HS-27A (cell line): ENCODE measurements around the gene IPO4.

ENCODE experiments used
- DNase-seq: peaks from one replicate; pipeline ENCODE4 v3.0.0-alpha.2; 2012; ENCODE audit warnings: low read depth, missing footprints

IPO4 gene

DNA sequence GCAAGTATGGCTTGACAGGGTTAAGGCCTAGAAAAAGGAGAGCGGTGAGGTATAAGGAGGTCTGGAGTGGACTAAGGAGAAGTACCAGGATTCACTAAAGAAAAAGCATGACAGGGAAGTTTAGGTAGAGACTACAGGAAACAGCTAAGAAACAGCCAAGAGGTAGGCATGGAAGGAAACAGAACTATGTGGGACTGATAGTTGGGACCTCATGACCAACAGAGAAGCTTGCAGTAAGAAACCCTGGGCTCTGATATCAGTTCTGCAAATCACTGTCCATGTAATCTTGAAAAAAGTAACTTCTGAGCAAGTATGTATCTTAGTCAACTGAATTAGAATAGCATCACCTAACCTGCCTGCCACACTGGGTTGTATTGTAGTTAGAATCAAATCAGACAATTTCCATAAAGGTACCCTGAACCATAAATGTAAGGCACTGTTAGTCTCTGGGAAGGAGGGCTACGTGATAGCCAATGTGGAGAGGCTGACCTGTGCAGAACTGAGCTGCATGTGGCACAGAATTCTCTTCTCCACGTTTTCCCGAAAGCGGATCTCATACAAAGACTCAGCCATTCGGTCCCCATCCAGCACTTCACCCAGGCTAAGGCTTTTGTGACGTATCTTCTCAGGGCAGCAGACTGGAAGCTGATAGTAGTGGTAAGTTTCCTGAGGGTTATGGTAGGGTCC is 5.7 kb upstream of the IPO4 start:
- no peak for DNase-seq

DNA sequence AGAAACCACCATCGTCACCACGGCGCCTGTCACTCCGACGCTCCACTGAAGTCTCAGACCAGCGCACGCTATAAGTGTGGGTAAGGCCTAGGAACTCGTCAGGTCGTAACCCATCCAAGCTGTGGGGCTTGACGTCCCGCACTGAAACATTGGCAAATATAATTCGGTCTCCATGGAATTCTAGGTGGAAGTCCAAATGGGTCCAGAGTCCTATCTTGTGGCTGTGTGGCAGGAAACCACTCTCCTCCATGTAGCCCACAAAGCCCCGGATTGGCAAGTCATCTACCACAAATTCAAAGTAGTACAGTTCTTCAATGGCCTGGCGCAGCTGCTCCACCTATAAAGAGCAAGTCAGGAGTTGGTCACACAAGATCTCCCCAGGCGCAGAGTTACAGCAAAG is 4.3 kb upstream of the IPO4 start:
- DNase-seq, result no peak

DNA sequence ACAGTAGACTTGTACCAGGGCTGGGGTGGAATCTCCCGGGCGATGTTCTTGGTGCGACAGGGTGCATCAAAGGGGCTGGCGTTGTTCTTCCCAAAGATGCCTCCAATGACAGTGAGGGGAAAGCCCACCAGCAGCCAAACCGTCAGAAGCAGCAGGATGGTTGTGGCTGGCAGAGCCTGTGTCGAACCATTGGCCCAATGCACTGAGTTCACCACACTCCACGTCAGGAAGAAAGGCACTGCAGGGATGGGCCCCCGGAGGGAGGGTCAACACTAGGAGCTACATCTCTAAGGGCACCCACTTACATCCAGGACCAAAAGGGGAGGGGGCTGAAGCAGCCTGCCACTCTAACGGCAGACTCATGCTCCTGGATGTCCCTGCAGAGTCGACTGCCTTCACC is 1.8 kb upstream of the IPO4 start:
- DNase-seq, result no peak

DNA sequence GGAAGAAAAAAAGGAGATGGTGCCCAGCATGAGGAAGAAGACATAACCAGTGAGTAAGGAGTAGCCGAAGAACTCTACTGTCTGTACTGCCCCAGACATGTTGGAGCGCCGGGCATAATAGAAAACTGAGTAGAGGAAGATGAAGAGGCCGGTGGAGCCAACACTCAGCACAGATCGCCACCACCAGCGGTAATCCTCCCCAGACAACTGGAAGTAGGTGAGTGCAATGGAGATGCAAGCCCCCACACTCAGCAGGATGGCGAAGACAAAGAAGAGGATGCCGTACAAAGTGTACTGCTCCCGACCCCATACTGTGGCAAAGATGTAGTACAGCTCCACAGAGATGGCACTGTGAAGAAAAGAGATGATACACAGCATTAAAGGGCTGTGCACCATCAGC is 844 bp upstream of the IPO4 start:
- no peak for DNase-seq

DNA sequence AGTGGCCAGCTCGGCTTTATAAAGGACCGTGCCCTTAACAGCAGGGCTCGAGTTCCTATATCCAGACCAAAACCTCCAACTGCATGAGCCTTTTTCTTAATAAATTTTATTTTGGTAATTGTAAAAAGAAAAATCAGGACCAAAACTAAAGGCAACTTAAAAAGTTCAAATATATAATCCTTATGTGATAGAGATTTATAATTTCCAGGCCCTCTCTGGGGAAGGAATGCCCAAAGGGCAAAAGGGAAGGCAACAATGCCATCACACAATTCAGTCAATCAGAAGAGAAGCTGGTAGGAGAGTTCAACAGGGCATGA is 401 bp upstream of the IPO4 start:
- DNase-seq, result no peak

DNA sequence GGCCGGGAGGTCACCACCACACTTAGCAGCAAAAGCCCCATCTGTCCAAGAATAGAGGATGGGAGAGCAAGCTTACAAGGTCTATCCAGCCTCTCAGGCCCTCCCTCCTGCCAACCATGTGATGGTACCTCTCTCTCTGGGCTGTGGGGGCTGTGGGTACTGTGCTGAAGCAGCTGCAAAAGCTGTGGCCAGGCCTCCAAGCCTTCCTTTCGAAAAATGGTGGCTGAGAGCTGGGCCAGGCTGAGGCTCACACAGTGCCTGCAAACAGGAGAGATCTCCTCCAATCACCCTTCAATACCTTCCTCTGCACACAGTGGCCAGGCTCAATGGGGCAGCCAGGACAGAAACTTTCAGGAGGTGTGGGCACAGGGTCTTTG is 1.1 kb downstream of the IPO4 start:
- DNase-seq, result no peak

DNA sequence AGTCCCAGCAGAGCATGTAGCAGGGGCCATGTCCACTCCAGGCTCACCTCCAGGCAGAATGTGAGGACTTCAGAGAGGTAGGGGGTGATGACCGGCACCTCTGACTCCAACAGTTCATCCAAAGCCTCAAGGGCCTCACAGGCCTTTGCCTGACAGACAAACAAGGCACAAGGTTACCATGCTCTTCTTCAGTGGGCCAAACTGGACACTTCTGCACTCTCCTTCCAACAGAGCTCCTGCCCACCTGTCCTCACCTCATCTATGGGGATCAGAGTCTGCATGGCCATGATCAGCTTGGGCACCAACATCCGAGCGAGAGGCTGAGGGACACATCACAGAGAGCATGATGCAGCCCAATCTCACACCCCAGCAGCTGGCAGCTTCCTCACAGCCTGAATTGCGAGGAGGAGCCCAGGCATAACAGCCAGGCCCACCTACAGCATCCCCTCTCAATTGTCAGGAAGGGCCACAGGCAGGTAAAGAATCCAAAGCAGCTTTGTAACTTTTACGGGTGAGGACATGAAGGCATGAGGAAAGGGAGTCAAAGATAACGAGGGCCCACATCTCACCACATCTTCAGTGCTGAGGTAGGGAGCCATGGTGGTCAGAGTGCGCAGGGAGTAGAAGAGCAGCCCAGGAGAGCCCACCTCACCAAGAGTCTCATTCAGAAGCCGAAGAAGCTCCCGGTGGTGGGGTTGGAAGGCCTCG is 1.6 kb downstream of the IPO4 start:
- DNase-seq, result no peak

DNA sequence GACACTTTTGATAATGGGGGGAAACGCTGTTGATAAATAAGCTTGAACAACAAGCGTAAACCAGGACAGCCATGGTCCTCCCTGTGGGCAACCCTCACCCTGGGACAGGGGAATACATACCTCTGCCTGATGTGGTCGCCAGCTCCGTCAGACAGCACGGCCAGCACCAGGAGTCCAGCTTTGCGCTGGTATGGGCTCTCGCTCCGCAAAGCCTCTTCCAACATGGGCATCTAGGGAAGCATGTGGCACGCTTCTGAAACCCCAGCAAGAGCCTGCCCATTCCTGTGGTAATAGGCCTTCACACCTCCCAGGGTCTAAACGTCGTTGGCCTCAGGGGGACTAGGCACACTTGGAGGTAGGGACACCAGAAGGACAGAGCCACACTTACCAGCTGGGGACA is 2.9 kb downstream of the IPO4 start:
- no peak for DNase-seq

DNA sequence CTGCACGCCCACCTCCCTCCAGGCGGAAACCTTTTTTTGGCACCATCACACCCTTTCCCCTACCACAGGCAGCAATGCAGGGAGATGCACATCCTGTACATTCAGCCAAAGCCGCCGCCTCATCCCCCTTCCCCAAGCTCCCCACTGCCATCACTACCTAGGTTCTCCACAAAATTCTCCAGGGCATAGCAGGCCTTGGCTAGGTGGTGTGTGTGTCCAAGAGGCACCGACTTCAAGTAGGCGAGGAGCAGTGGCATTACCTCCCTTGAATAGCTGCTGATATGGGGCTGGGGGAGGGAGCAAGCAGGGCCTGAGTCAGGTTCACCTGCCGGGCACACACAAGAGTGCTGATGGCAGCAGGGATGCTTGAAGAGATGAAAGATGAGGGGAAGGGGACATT is 3.6 kb downstream of the IPO4 start:
- no peak for DNase-seq

DNA sequence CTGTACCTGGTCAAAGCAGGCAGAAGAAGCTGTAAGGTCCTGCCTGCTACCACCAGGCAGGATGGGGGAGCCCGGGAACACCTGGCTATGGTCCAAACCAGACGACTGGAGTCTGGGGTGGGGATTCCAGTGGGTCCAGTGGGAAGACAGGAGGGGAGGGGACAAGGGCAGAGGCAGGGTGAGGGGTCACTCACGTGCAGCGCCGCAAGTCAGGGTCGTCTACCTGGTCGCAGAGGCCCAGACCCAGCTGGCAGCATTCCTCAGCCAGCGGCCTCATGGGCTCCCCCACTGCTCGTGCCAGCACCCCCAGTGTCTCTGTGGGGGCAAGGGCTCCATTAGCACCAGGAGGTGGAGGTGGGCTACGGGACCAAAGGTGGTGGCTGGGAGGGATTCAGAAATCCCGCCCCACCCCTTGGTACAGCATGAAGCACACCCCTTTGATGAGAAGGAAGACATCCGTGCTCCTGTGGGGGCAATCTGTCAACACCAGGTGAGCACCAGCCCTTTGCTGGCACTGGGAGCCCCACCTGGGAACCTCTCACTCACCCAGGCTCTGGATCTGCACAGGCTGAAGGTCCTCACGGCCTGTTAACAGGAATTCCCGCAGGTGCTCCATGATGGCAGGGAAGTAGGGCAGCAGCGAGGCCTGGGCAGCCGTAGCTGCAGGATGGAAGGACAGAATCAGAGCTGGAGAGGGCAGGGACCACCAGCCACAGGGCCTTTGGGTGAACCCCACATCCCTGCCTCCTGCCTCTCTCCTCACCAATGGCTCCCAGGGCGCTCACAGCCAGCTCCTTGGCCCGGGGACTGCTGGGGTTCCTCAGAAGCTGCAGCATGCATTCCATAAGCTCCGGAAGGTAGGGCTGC is 4.3 kb downstream of the IPO4 start:
- no peak for DNase-seq

DNA sequence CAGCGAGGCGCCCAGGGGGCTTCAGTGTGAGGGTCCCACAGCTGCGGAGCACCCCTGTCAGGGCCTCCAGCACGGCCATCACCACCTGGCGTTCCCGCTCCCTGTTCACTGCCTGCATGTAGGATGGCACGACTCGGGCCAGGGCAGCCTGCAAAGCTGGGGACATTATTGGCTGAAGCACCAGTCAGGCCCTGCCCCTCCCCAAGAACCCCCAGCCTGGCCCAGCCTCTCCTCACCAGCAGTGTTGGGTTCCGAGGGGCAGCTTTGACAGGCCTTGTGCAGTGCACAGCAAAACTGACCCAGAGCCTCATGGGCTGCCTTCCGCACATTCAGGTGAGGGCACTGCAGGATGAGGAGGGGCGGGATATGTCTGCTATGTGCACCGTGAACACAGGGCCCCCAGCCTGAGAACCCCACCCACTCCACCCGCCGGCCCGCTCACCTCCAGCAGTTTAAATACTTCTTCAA is 5.6 kb downstream of the IPO4 start:
- DNase-seq, result no peak

DNA sequence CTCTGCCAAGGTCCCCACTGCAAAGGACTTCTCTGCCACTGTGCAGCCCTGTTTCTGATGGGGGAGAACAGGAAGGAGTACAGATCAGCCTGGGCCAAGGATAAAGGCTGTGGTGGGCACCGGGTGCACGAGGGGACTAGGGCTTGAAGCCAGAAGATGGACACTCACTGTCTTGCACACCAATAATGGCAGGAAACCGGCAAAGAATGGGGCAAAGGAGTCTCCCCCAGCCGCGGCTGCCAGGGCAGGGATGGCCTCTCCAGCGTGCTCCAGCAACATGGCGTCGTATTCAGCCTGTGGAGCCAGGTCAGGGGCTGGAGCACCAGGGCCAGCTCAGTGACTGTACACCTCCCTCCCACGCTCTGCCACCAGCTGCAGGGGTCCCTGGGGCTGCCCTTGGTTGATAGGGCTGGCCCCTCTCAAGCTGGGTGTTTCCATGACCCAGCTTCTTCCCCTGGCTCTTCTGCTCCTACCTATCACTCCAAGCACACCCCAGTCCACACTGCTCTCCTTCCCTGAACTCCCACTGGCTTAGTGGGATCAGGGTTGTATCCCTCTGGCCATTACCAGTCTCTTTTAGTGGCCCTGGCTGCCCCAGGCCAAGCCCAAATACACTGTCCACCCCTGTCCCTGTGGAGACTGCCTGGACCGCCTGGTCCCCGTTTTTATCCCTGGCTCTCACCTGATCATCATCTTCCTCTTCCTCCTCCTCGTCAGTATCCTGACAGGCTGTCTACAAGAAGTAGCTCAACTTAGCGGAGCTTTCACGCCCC is 6.3 kb downstream of the IPO4 start:
- no peak for DNase-seq

DNA sequence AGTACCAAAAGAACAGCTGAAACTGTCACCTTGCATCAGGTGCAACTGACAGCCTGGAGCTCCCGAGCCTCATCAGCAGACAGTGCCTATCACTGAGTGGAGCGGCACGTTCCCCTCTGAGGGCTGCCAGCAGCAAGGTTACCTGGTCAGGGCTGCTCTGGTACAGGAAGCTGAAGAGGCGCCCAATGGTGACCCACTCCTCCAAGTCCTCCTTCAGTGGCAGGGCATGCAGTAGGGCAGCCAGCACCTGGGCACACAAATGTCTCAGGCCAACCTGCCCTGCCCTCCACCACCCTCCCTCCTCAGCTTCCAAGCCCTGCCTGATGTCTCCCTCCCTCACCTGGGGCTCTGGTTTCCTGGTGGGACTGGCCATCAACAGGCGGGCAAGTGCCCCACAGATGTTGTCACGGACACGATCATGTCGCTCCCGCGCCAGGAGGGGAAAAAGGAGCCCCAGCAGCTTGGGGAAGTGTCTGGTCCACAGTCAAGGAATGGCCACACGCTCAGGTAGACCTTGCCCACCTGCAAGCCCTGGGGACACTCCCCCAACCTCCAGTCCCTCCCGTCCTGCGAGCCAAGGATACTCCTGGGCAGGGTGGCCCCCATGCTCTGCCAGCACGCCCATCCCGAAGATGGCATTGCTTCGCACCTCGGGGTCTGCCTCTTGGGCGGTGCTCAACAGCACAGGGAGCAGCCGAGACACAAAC is 7.1 kb downstream of the IPO4 start:
- no peak for DNase-seq

DNA sequence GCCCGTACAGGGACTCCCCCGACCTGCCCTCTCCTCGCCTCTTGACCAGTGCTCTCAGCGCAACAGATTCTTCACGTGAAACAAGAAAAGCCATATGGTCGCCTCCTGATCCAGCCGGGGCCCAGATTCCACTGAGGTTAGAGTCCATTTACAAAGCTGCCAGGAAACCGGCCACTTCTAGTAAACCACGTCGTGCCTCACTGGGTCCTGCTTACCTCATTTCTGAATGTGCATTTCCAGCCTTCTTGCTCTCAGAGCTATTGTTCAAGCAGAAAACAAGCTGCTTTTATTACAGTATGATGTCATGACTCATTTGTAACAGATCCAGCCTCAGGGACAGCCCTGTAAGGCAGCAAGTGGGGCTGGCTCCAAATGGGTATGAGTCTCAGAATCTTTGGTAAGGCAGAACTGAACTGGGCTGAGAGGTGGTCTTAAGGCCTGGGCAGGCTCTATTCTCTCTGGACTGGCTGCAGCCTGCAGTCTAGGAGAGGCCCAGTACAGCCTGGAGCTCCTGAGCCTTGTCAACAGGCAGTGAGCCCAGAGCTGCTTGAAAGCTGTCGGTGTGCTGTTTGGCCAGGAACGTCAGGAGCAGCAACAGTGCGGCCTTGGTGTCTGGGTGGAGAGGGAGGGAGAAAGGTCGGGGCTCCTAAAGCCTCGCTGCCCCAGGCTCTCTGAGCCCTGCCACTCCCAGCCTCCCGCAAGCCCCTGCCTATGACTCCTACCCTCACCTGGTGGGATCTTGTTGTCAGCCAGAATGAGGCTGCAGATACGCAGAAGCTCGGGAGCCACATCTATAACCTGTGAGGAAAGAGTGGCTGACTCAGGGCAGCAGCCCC is 8.4 kb downstream of the IPO4 start:
- DNase-seq, result no peak

DNA sequence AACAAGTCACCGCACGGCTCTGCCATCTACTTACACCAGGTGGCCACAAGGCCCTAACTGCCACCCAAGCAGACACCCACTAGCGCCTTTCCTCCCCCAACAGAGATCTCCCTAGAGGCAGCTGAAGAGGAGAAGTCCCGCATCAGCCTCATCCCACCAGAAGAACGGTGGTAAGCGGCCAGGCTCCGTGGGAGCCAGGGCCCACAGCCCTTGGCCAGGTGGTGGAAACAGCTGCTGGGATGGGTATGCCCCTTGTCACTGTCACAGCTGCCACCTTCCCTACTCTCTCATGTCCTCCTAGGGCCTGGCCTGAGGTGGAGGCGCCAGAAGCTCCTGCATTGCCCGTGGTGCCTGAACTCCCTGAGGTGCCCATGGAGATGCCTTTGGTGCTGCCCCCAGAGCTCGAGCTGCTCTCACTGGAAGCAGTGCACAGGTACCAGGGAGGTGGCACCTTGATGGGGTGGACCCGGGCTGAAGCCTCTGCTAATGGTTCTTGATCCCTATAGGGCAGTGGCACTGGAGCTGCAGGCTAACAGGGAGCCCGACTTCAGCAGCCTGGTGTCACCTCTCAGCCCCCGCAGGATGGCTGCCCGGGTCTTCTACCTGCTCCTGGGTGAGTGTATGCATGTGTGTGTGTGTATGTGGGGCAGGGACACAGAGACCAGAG is 9.2 kb downstream of the IPO4 start:
- no peak for DNase-seq

DNA sequence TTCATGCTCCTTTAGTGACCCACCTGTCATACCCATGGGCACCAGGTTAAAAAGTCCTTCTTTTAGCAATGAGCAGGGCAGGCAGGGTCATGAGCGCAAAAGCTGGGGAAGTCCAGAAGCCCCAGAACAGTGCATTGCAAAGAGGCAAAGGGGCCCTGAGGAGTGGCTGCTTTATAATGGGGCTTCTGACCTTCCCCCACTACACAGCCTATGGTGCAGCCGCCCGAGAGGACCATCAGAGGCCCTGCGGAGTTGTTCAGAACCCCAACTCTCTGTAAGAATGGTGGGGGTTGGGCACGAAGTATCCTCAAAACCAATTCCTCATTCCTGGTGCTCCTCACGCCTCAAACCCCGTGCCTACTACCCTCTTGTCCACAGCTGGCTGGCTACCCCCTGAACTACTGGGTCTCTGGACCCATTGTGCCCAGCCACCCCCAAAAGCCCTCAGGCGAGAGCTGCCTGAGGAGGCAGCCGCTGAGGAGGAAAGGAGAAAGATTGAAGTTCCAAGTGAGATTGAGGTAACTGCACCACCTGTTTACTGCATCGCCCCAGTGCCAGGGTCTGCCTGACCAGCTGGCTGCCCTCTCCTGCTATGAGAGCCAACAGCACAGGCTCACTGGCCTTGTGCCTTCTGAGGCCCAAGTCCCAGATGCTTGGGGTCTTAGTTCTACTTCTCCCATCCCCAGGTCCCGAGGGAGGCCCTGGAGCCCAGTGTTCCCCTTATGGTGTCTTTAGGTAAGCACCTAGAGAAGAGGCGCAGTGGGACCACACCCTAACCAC is 10.0 kb downstream of the IPO4 start:
- DNase-seq, result no peak

DNA sequence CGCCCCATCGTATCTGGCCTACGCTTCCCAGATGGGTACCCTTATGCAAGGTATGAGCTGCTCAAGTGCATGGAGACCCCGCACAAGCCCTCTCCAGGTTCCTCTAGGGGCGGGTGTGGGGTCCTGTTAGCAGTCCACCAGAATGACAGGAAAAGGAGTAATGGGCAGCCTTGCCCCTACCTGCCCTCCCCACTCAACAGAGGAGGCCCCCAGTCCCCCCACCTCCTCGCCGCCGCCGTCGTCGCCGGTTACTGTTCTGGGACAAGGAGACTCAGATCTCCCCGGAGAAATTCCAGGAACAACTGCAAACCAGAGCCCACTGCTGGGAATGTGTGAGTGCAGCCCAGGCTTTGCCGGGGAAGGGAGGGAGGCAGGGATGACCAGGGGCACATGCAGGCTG is 10.7 kb downstream of the IPO4 start:
- no peak for DNase-seq

DNA sequence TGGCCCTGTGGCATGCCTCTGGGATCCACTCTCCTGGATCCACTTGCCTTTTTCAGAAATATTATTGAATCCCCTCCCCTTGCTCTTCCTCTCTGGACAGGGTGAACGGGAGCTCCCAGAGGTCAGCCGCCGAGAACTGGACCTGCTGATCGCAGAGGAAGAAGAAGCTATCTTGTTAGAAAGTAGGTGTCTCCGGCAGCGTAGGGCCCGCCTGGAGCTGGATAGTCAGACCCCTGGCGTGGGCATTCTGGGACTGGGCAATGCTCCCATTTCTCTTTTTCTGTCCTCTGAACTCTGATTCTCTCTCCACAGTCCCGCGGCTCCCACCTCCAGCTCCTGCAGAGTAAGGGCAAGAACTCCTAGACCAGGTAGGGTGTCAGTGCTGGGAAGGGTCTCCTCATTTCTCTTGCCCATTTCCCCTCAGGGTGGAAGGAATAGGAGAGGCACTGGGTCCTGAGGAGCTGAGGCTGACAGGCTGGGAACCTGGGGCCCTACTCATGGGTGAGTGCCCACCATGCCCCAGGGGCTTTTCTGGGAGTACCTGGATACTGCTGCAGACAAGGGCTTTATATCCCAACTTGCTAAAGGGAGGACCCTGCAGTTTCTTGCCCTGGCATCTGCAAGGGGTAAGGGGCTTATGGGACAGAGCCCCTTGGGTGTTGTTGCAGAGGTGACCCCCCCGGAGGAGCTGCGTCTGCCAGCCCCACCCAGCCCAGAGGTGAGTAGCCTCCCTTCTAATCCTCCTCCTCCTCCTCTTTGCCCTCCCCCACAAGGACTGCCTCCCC is 11.4 kb downstream of the IPO4 start:
- no peak for DNase-seq

DNA sequence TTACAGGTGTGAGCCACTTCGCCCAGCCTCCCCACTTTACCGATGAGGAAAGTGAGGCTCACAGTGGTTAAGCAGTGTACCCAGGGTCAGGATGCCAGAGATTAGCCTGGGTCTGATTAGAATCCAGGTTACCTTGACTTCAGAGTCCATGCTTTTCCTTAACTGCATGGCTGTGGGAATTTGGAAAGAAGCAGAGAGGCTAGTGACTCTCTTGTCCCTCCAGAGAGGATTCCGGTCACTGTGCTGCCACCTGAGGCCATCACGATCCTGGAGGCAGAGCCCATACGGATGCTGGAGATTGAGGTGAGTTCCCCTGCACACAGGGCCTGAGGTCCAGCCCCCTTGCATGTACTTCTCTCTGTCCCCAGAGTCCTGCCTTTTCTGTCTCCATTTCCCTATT is 12.0 kb downstream of the IPO4 start:
- DNase-seq, result no peak
